Neural cell (in vitro differentiated cells): ENCODE data around the gene C14orf132.

Source experiments
- CTCF ChIP-seq: fragments of 450-650 bp; IDR thresholded peaks from 2 replicates; pipeline ENCODE4 v1.5.1; 2014; ENCODE audit warnings: antibody characterized with exemption, mild to moderate bottlenecking, moderate library complexity; ENCODE audit not compliant: poor library complexity, severe bottlenecking
- POLR2AphosphoS5 ChIP-seq: IDR thresholded peaks from 2 replicates; pipeline ENCODE4 v1.6.1; 2012
- TAF1 ChIP-seq: IDR thresholded peaks from 2 replicates; pipeline ENCODE4 v1.6.1; 2012; ENCODE audit warnings: low read depth

DNA sequence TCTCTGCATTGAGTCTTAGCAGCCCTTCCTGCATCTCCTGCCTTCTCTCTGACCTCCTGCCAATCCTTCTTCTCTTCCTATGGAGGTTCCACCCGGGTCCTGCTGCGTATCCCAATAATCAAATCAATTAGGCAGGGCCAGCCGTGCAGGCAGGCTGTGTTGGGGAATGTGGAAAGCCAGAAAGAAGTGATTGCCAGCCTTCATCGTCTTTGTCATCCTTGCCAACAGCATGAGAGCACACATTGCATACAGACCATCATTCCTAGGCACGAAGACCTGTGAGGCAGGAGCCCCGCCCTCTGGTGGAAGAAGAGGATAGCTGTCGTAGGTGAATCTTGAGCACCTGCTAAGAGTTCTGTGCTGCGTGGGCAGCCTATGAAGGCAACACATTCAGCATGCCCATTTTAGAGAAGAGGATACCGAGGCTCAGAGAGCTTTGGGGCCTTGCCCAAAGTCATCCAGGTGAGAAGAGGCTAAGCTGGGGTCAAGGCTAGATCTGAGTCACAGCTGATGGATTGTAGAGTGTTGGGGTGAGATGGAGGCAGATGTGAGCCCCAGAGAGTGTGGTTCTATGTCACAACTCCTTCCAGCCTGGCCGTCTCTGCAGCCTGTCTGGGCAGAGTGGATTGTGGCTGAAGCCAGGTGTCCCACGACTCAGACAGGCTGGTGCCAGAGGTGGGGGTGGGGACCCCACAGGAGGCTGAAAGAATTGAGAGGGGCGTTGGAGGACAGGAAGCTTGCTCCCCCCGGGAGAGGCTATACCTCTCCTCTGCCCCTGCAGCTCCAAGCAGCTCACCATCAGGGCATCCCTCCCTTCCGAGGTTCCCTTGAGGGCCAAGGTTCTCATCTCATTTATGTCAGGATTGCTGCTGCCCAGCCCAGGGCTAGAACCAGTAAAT, 12.7 kb downstream of the C14orf132 start:
- TF ChIP-seq CTCF (no peak), POLR2AphosphoS5 (no peak), TAF1 (no peak)
